Neural cell (in vitro differentiated cells): ENCODE data around the gene RND3. TPM values are rescaled to one million over a fixed set of nuclear protein-coding genes. Genes with fewer than 3 reads are reported as not detected.

ENCODE experiments used
- H2AFZ ChIP-seq: fragments of 200-600, 300-800 bp; sonication (generic), shearing (Covaris generic); 2 replicates; pipeline ENCODE4 v1.6.0; 2014; ENCODE audit warnings: low read depth, mild to moderate bottlenecking, antibody characterized with exemption, low read length, moderate library complexity
- H3F3A ChIP-seq: fragments of 200-600 bp; shearing (Covaris generic); 2 replicates; pipeline ENCODE4 v1.6.1; 2016; ENCODE audit warnings: mild to moderate bottlenecking, moderate library complexity, mixed read lengths, antibody characterized with exemption, low read length; ENCODE audit not compliant: insufficient read depth, poor library complexity, severe bottlenecking
- H3K27ac ChIP-seq: fragments of 200-600, 300-800 bp; sonication (generic), shearing (Covaris generic); 2 replicates; pipeline ENCODE4 v1.5.1; 2014; ENCODE audit warnings: mild to moderate bottlenecking, low read length, moderate library complexity
- H3K27me3 ChIP-seq: fragments of 300-800, 200-600 bp; sonication (generic), shearing (Covaris generic); 2 replicates; pipeline ENCODE4 v1.6.0; 2014; ENCODE audit warnings: mild to moderate bottlenecking, low read depth, low read length, moderate library complexity; ENCODE audit not compliant: insufficient read depth
- H3K36me3 ChIP-seq: fragments of 300-800, 200-600 bp; sonication (generic), shearing (Covaris generic); 2 replicates; pipeline ENCODE4 v1.5.1; 2014; ENCODE audit warnings: mild to moderate bottlenecking, antibody characterized with exemption, low read length, moderate library complexity; ENCODE audit not compliant: insufficient read depth
- H3K4me2 ChIP-seq: fragments of 300-800, 200-600 bp; sonication (generic), shearing (Covaris generic); 2 replicates; pipeline ENCODE4 v1.6.0; 2014; ENCODE audit warnings: mild to moderate bottlenecking, low read length
- H3K4me3 ChIP-seq: fragments of 300-800, 200-600 bp; sonication (generic), shearing (Covaris generic); 2 replicates; pipeline ENCODE4 v1.5.1; 2014; ENCODE audit warnings: mild to moderate bottlenecking, low read length, moderate library complexity
- H3K79me2 ChIP-seq: fragments of 200-600 bp; shearing (Covaris generic); replicated peaks from 2 replicates; pipeline ENCODE4 v1.6.0; 2014; ENCODE audit warnings: mild to moderate bottlenecking, low read length, moderate library complexity; ENCODE audit not compliant: insufficient read depth
- H3K9ac ChIP-seq: fragments of 300-800, 200-600 bp; sonication (generic), shearing (Covaris generic); 2 replicates; pipeline ENCODE4 v1.6.1; 2016; ENCODE audit warnings: mild to moderate bottlenecking, low read length, mixed read lengths
- H3K9me2 ChIP-seq: fragments of 200-600 bp; shearing (Covaris generic); 2 replicates; pipeline ENCODE4 v1.6.1; 2016; ENCODE audit warnings: mild to moderate bottlenecking, low read length, mixed read lengths; ENCODE audit not compliant: insufficient read depth
- H3K9me3 ChIP-seq: fragments of 200-600, 300-800 bp; sonication (generic), shearing (Covaris generic); 2 replicates; pipeline ENCODE4 v1.6.1; 2016; ENCODE audit warnings: mild to moderate bottlenecking, mixed run types, low read length, moderate library complexity, mixed read lengths
- H4K20me1 ChIP-seq: fragments of 200-600 bp; shearing (Covaris generic); 2 replicates; pipeline ENCODE4 v1.6.1; 2016; ENCODE audit warnings: mild to moderate bottlenecking, mixed run types; ENCODE audit not compliant: insufficient read depth
- CTCF ChIP-seq: fragments of 450-650 bp; IDR thresholded peaks from 2 replicates; pipeline ENCODE4 v1.5.1; 2014; ENCODE audit warnings: antibody characterized with exemption, mild to moderate bottlenecking, moderate library complexity; ENCODE audit not compliant: poor library complexity, severe bottlenecking
- EP300 ChIP-seq: fragments of 450-650 bp; conservative IDR thresholded peaks from 2 replicates; pipeline ENCODE4 v1.6.1; 2014; ENCODE audit warnings: antibody characterized with exemption, mild to moderate bottlenecking, moderate library complexity; ENCODE audit not compliant: poor library complexity, severe bottlenecking
- EZH2 ChIP-seq: fragments of 200-600, 300-800 bp; shearing (Covaris generic), sonication (generic); IDR thresholded peaks from 2 replicates; pipeline ENCODE4 v1.6.1; 2014; ENCODE audit warnings: antibody characterized with exemption, low read length, borderline replicate concordance, mild to moderate bottlenecking; ENCODE audit not compliant: insufficient read depth, poor library complexity, severe bottlenecking
- MXI1 ChIP-seq: fragments of 450-650 bp; conservative IDR thresholded peaks from 2 replicates; pipeline ENCODE4 v1.6.1; 2014; ENCODE audit warnings: antibody characterized with exemption, mild to moderate bottlenecking; ENCODE audit not compliant: poor library complexity, severe bottlenecking
- POLR2AphosphoS5 ChIP-seq: IDR thresholded peaks from 2 replicates; pipeline ENCODE4 v1.6.1; 2012
- RAD21 ChIP-seq: fragments of 450-650 bp; conservative IDR thresholded peaks from 2 replicates; pipeline ENCODE4 v1.6.1; 2014; ENCODE audit warnings: antibody characterized with exemption, mild to moderate bottlenecking, moderate library complexity
- REST ChIP-seq: IDR thresholded peaks from 2 replicates; pipeline ENCODE4 v1.6.1; 2012; ENCODE audit warnings: borderline replicate concordance
- SMC3 ChIP-seq: fragments of 450-650 bp; conservative IDR thresholded peaks from 2 replicates; pipeline ENCODE4 v1.6.1; 2014; ENCODE audit warnings: antibody characterized with exemption, mild to moderate bottlenecking, moderate library complexity; ENCODE audit not compliant: poor library complexity
- TAF1 ChIP-seq: IDR thresholded peaks from 2 replicates; pipeline ENCODE4 v1.6.1; 2012; ENCODE audit warnings: low read depth
- polyA plus RNA-seq: library from polyadenylated mRNA; depleted of rRNA; stranded (reverse); fragments of >200 nt; gene quantifications from 2 replicates; pipeline ENCODE4 v1.2.3, GENCODE V29; 2014

RND3 gene
- polyA plus RNA-seq, 1 donor from 2014 or later = 143 TPM

- no peak for TF ChIP-seq CTCF
Observed at GRCh38 chr2:150532020-150532419, 44.6 kb upstream of the RND3 start (continued).

GRCh38 chr2:150531591-150531990, 44.1 kb upstream of the RND3 start:
- H4K20me1 ChIP-seq = no peaks in the 10 kb centered on the region

More at GRCh38 chr2:150531591-150531990, 44.1 kb upstream of the RND3 start:
- no peak overlapping the region for H3K4me2 ChIP-seq
- no peaks in the 10 kb centered on the region for H3K9me2 ChIP-seq
- no peaks in the 10 kb centered on the region for H3F3A ChIP-seq
- H3K79me2 ChIP-seq = no peaks in the 10 kb centered on the region
- H2AFZ ChIP-seq = no peak overlapping the region
- no peaks in the 10 kb centered on the region for H3K9me3 ChIP-seq
- no peaks in the 10 kb centered on the region for H3K27me3 ChIP-seq
- H3K9ac ChIP-seq = no peak overlapping the region
- H3K4me3 ChIP-seq = no peak overlapping the region
- no peaks in the 10 kb centered on the region for H3K36me3 ChIP-seq
- TF ChIP-seq POLR2AphosphoS5 = no peak
- no peak for TF ChIP-seq CTCF
- no peak for TF ChIP-seq EP300
- no peak for TF ChIP-seq TAF1
- no peak for TF ChIP-seq RAD21
- TF ChIP-seq MXI1 = no peak
- no peak for TF ChIP-seq SMC3
- no peak for TF ChIP-seq EZH2
- TF ChIP-seq REST = no peak
- H3K27ac ChIP-seq = no peak overlapping the region
